ENCODE measurements around the gene RIC3.

RIC3 gene

DNA sequence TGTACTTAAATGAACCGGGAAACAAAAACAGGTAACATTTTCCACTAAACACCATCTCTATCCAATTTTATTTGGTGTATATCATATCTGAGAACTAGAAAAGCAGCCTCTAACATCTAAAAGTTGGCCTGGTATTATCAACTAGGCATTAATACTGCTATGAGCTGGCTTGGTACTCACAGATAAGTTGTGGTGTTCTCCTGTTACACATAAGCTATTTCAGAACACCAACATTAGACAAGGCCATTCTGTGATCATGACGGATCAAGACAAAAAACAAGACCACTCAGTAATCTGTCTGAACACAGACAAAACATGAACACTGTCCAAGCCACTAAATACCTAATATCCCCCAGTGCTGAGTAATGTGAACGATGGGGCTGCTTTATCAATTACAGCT, 11.9 kb downstream of the RIC3 start:
- TF ChIP-seq, protein P1, sequence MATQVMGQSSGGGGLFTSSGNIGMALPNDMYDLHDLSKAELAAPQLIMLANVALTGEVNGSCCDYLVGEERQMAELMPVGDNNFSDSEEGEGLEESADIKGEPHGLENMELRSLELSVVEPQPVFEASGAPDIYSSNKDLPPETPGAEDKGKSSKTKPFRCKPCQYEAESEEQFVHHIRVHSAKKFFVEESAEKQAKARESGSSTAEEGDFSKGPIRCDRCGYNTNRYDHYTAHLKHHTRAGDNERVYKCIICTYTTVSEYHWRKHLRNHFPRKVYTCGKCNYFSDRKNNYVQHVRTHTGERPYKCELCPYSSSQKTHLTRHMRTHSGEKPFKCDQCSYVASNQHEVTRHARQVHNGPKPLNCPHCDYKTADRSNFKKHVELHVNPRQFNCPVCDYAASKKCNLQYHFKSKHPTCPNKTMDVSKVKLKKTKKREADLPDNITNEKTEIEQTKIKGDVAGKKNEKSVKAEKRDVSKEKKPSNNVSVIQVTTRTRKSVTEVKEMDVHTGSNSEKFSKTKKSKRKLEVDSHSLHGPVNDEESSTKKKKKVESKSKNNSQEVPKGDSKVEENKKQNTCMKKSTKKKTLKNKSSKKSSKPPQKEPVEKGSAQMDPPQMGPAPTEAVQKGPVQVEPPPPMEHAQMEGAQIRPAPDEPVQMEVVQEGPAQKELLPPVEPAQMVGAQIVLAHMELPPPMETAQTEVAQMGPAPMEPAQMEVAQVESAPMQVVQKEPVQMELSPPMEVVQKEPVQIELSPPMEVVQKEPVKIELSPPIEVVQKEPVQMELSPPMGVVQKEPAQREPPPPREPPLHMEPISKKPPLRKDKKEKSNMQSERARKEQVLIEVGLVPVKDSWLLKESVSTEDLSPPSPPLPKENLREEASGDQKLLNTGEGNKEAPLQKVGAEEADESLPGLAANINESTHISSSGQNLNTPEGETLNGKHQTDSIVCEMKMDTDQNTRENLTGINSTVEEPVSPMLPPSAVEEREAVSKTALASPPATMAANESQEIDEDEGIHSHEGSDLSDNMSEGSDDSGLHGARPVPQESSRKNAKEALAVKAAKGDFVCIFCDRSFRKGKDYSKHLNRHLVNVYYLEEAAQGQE (IDR thresholded peaks at IDR 0.05; ENCODE audit: low read depth): no peak
- TF ChIP-seq NFIC (IDR thresholded peaks at IDR 0.05): no peak
- TF ChIP-seq YY1 (IDR thresholded peaks at IDR 0.05; ENCODE audit: low read depth): no peak
- TF ChIP-seq FOXM1 (IDR thresholded peaks at IDR 0.05; ENCODE audit: borderline replicate concordance, low read depth): no peak

DNA sequence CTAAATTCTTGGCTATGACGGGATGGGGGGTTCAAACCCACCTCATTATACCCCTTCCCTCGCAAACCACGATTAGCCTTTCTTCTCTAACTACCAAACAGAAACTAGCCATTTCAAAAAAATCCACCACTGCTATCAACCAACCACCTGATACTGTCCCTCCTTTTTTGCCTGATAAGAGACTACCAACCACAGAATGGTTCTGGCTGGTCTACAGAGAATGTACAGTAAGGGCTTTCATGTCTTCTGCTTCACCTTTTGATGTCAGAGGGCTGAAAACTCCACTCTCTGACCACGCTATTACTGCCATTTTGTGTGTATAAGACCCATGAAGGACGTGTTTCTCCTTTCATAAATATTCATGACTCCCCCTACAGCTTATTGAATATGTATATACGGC, 19.1 kb downstream of the RIC3 start:
- TF ChIP-seq FOXM1 (IDR thresholded peaks at IDR 0.05; ENCODE audit: borderline replicate concordance, low read depth) (no peak), YY1 (IDR thresholded peaks at IDR 0.05; ENCODE audit: low read depth) (no peak), NFIC (IDR thresholded peaks at IDR 0.05) (no peak), TAF1 (IDR thresholded peaks at IDR 0.05; ENCODE audit: low read depth) (no peak), CEBPB (IDR thresholded peaks at IDR 0.05) (no peak)
- TF ChIP-seq, protein P2, sequence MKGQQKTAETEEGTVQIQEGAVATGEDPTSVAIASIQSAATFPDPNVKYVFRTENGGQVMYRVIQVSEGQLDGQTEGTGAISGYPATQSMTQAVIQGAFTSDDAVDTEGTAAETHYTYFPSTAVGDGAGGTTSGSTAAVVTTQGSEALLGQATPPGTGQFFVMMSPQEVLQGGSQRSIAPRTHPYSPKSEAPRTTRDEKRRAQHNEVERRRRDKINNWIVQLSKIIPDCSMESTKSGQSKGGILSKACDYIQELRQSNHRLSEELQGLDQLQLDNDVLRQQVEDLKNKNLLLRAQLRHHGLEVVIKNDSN (IDR thresholded peaks at IDR 0.05): no peak

DNA sequence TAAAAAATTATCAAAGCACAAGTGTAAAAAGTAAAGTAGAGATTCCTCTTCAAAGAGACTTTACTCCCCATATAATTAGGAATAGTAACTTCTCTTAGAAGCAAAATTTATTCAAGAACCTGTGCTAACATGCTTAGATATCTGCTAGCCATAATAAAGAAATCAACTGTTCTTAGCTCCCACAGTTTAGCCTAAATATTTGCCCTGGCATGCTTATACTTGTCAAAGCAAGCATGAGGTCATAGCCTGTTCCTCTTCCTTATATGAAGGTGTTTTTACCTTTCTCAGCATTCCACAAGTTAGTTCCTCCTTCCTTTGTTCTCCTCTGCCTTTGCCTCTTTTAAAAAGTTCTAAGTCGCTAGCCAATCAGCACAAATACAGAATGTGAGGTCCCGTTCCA, 30.3 kb downstream of the RIC3 start:
- TF ChIP-seq CREB1 (IDR thresholded peaks at IDR 0.05; ENCODE audit: low read depth) (no peak), NFIC (IDR thresholded peaks at IDR 0.05) (no peak), CEBPB (IDR thresholded peaks at IDR 0.05) (no peak), YY1 (IDR thresholded peaks at IDR 0.05; ENCODE audit: low read depth) (no peak), FOXM1 (IDR thresholded peaks at IDR 0.05; ENCODE audit: borderline replicate concordance, low read depth) (no peak), ZBTB7A (IDR thresholded peaks at IDR 0.05; ENCODE audit: low read depth) (no peak), EP300 (IDR thresholded peaks at IDR 0.05; ENCODE audit: borderline replicate concordance) (no peak), EGR1 (IDR thresholded peaks at IDR 0.05) (no peak), TEAD4 (IDR thresholded peaks at IDR 0.05) (no peak), RAD21 (IDR thresholded peaks at IDR 0.05; ENCODE audit: low read depth) (no peak), TCF12 (IDR thresholded peaks at IDR 0.05; ENCODE audit: low read depth) (no peak), TAF1 (IDR thresholded peaks at IDR 0.05; ENCODE audit: low read depth) (no peak)
- TF ChIP-seq, protein P3, sequence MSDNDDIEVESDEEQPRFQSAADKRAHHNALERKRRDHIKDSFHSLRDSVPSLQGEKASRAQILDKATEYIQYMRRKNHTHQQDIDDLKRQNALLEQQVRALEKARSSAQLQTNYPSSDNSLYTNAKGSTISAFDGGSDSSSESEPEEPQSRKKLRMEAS (IDR thresholded peaks at IDR 0.05): no peak
- TF ChIP-seq, protein P2 (IDR thresholded peaks at IDR 0.05): no peak
- TF ChIP-seq, protein P1 (IDR thresholded peaks at IDR 0.05; ENCODE audit: low read depth): no peak

DNA sequence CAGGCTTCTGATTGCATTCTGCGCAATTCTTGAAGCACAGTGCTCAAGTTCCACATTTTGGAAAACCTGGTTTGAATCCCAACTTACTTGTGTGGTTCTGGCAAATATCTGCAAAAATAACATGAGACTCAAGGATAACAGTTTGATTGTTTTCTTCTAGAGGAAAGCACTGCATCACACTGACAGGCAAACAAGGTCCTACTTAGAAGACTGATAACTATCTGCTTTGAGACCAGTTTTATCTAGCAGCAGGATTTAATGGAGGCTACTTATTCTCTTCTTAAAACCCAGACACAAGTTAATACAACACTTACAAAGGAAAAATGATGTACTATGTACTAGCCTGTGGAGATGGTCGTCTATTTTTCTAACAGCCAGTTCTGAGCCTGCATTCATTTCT, 41.4 kb downstream of the RIC3 start:
- TF ChIP-seq RAD21 (IDR thresholded peaks at IDR 0.05; ENCODE audit: low read depth) (no peak), YY1 (IDR thresholded peaks at IDR 0.05; ENCODE audit: low read depth) (no peak), TAF1 (IDR thresholded peaks at IDR 0.05; ENCODE audit: low read depth) (no peak), EP300 (IDR thresholded peaks at IDR 0.05; ENCODE audit: borderline replicate concordance) (no peak), TEAD4 (IDR thresholded peaks at IDR 0.05) (no peak), EGR1 (IDR thresholded peaks at IDR 0.05) (no peak), FOXM1 (IDR thresholded peaks at IDR 0.05; ENCODE audit: borderline replicate concordance, low read depth) (no peak), NFIC (IDR thresholded peaks at IDR 0.05) (no peak), ZBTB7A (IDR thresholded peaks at IDR 0.05; ENCODE audit: low read depth) (no peak), TCF12 (IDR thresholded peaks at IDR 0.05; ENCODE audit: low read depth) (no peak), CREB1 (IDR thresholded peaks at IDR 0.05; ENCODE audit: low read depth) (no peak), CEBPB (IDR thresholded peaks at IDR 0.05) (no peak)
- TF ChIP-seq, protein P2 (IDR thresholded peaks at IDR 0.05): no peak
- TF ChIP-seq, protein P3 (IDR thresholded peaks at IDR 0.05): no peak
- TF ChIP-seq, protein P1 (IDR thresholded peaks at IDR 0.05; ENCODE audit: low read depth): no peak

Data from Ishikawa (cell line).